GM18520 (cell line): ENCODE data around the gene AQP12A.
"Not testable (repeated sequence)": the region's sequence is repeated elsewhere in the genome, so short reads cannot be mapped to it uniquely, and the experiment has no call there.

Experiments used
- ATAC-seq: cut with Tn5 transposase; IDR thresholded peaks from one replicate; pipeline ENCODE4 v1.9.1; 2021; ENCODE audit not compliant: unreplicated experiment

AQP12A gene

GRCh38 chr2:240655931-240656886 lies 35.5 kb upstream of the AQP12A start:
- no peak for ATAC-seq

- ATAC-seq: not testable (repeated sequence)
Observed at GRCh38 chr2:240659883-240660282, 31.8 kb upstream of the AQP12A start.

DNA sequence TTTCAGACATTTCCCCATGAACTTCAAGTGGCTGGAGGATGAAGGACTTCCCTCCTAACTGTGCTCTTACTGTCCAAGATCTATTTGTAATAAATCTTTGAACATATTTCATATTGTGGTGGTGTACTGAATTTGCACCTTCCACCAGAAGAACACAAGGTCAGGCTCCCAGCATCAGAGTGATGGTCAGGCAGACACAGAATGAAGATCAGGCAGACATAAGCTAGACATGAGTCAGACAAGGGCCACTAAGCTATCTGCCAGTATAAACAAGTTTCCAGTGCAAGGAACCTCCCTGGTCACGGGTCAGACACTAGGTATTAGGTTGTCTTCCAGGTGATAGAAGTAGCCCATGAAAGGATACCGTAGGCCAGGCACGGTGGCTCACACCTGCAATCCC lies 29.0 kb upstream of the AQP12A start:
- no peak for ATAC-seq

GRCh38 chr2:240663546-240664190 lies 28.0 kb upstream of the AQP12A start:
- ATAC-seq: no peak

- no peak for ATAC-seq
Observed at GRCh38 chr2:240664622-240665021, 27.0 kb upstream of the AQP12A start.

DNA sequence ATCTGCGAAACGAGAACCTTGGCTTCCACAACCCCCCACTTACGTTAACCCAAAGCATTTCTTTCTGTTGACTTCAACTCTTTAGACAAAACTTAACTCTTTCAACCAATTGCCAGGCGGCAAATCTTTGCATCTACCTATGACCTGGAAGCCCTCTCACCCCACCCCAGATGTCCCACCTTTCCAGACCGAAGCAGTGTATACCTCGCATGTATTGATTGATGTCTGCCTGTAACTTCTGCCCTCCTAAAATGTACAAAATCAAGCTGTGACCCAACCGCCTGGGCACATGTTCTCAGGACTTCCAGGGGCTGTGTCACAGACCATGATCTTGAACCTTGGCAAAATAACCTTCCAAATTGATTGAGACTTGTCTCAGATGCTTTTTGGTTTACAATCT lies 21.3 kb upstream of the AQP12A start:
- no peak for ATAC-seq

DNA sequence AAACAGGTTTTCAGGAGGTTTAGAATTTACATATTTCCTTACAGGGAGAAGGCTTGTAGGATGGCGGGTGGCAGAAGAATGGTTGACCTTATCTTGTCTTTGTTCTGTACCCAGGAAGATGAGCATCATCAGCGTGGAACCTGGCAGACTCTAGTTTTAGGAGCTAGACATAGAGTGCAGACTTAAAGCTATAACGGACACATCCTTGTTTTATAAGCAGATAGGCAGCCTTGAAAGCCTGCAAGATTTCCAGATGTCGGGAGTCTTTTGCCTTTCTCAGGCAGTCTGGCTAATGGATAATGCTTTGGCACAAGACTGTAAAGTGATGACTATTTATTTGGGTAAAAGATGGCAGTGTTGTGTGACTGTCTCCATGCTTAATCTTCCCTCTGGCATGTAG lies 20.7 kb upstream of the AQP12A start:
- ATAC-seq: no peak

DNA sequence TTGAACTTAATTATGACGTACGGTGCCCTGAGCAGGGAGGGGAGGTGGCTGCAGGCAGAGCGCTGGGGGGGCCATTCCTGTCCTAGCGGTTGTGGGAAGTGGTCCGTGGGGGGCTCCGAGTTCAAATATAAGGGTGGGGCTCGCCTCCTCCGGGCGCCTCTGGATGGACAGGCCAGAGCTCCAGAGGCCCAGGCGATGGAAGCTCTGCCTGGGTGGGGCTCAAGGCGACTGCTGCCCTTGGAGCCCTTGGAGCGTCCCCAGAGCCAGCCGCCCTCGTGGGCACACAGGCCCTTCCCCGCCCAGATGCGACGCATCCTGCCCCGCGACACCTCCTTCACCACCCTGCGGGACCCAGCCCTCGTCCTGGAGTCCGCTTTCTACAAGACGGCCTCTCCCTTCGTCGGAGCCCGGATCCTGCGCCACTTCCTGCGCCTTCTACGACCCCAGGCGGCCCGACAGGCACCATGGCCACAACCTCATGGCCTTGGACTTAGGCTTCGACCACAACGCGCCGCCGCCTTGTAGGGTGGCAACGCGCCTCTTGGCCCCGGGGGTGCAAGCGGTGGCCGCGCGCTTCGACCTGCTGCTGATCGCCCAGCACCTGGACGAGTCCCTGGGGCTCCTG lies 19.5 kb upstream of the AQP12A start:
- no peak for ATAC-seq

GRCh38 chr2:240672701-240673190 lies 18.9 kb upstream of the AQP12A start:
- no peak for ATAC-seq

DNA sequence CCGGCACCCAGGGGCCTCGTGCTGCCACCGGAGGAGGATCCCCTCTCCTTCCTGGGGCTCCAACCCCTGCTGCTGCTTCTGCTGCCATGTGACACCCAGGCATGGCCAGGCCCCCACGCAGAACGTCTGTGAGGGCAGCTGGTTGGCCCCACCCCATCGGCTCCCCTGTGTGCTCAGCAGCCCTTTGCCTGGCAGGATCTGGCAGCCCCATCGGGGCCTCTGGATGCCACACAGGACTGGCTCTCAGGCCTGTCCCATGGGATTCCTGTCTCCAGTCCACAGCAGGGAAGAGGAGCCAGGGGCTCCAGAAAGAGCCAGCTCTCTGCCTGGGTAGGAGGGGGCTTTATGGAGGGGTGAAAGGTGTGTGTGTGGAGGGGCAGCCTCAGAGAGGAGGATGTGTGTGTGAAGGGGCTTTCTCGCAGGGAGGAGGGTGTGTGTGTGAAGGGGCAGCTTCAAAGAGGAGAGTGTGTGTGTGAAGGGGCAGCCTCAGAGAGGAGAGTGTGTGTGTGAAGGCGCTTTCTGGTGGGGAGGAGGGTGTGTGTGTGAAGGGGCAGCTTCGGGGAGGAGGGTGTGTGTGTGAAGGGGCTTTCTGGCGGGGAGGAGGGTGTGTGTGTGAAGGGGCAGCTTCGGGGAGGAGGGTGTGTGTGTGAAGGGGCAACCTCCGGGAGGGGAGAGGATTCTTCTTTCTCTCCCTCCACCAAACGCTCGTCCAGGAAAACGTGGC lies 17.0 kb upstream of the AQP12A start:
- not testable (repeated sequence) for ATAC-seq

DNA sequence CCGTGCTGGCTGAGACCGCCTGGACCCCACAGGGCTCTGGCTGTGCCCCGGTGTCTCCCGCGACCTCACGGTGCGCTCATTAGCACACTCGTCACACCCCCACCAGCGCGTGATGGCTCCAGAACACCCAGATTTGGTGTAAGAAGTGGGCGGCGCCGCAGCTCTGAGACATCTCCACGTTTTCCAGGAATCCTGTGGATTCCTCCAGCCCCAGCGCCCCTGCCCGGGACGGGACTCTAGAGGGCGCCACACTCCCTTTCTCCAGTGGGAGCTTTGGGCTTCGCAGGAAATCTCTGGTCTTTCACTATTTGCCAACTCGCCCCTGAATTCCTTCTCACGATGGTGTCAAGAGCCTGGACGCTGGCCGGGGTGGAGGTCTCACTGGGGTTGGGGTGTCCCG lies 16.3 kb upstream of the AQP12A start:
- not testable (repeated sequence) for ATAC-seq

GRCh38 chr2:240678043-240678442 lies 13.6 kb upstream of the AQP12A start:
- ATAC-seq: not testable (repeated sequence)

DNA sequence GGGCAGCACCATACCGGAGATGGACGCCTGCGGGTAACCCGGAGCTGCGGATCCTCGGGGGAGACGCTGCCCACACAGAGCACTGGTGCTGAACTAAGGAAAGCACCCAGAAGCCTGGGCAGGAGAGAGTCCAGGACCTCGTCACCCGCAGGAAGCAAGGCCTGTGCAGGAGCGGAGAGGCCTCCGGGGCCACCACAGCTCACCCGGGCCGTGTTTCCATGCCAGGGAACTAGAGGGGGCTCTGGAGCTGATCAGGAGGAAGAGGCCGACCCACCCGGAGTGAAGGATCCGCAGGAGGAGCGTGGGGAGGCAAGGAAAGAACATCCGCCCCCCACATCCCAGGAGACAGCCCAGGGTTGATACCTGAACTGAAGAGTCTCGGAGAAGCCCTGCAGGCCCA lies 12.8 kb upstream of the AQP12A start:
- not testable (repeated sequence) for ATAC-seq

DNA sequence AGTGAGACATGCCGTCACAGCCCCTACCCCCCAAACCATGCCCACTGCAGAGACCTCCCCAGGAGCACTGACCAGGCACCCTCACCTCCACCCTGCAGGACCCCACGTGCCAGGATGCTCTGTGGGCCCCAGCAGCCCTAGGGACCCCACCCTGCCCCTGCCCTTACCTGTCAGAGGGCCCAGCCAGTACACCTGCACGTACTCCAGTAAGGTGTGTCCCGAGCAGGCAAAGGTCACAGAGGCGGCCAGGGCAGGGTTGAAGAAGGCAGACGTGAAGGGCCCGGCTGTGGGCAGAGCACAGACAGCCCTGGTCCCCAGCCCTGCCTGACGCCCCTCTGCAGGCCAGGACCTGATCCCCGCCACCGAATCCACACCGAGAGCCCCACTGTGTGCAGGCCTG lies 11.5 kb upstream of the AQP12A start:
- ATAC-seq: not testable (repeated sequence)

DNA sequence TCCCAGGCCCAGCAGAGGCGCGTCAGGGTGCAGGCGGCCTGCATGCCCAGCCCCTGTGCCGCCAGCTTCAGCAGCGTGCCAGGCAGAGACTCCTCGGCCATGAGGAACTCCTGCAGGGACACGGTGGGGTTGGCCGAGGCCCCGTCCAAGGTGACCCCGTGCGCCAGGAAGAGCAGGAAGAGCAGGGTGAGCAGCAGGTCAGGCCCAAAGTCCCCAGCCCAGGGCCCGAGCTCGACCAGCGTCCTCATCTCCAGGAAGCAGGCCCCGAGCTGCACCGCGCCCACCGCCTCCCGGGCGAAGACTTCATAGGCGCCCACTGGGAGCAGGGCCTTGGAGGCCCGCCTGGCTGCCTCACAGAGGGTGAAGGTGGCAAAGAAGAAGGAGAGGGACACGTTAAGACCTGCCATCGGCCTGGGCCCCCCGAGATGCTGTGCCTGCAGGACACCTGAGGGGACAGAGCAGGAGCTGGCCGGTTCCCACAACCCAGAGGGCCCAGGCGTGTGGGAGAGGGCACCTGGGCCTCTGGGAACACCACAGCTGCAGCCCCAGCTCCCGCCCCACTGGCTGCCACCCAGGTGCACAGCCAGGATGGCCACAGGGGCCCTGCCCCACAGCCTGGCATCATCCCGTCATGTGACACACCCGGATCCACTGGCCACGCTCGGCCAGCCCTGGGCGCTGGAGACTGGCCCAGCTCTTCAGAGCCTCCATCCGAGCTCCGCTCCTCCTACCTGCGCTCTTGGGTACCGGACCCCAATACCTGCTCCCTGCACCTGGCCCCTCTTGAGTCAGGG lies 9.0 kb upstream of the AQP12A start, which contains the start of gene AQP12B:
TSS of gene AQP12B (minus strand) at position 455 of the 794 bp plus-strand sequence. CDS start at position 407, 48 bp downstream.
- ATAC-seq: not testable (repeated sequence)

DNA sequence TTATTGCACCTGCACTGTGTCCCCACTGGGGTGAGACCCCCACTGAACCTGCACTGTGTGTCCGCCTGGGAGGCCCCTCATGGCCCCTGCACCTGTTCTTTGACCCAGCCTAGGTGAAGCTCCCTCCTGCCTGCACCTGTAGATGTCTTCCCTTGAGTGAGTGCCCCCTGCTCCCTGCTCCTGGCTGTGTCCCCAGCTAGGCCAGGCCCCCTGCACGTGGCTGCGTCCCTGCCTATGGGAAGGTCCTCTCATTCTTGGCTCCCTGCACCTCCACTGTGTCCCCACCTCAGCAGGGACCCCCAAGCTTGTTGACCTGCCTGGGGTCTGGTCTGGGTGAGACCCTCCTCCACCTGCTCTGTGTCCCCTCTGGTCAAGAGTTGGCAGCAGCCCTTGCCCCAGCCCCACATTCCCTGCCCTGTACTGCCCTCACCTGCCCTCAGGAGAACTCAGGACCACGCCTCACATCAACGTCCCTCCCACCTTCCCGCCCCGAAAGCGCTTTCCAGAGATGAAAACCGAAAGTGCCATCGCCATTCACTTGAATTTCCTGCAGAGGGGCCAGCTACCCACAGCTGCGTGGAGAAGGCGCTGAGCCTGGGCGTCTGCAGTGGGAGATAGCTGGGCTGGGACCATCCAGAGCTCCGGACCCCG lies 8.2 kb upstream of the AQP12A start:
- not testable (repeated sequence) for ATAC-seq

GRCh38 chr2:240683980-240684728 lies 7.5 kb upstream of the AQP12A start:
- not testable (repeated sequence) for ATAC-seq

GRCh38 chr2:240685771-240686371 lies 5.8 kb upstream of the AQP12A start:
- no peak for ATAC-seq
